GM19099 (cell line): ENCODE data around the gene CHKA.

ENCODE experiments used
- POLR2A ChIP-seq: IDR thresholded peaks from 3 replicates; pipeline ENCODE4 v1.6.1; 2011; ENCODE audit warnings: low read depth; ENCODE audit not compliant: insufficient read length; ENCODE audit errors: extremely low read depth

Gene CHKA

GRCh38 chr11:68040101-68040956, 80.9 kb downstream of the CHKA start:
- peak; percentile 66 for TF ChIP-seq POLR2A

- no peak for TF ChIP-seq POLR2A
Observed at GRCh38 chr11:68039526-68040086, 81.6 kb downstream of the CHKA start.

- peak; percentile 86 for TF ChIP-seq POLR2A
Observed at GRCh38 chr11:68038718-68039525, 82.3 kb downstream of the CHKA start, which contains the start of gene TCIRG1. Gene TCIRG1 (plus strand): TSS chr11:68039025. CDS start chr11:68041272, 2,247 bp downstream.

- no peak for TF ChIP-seq POLR2A
Observed at GRCh38 chr11:68038226-68038717, 82.9 kb downstream of the CHKA start.

DNA sequence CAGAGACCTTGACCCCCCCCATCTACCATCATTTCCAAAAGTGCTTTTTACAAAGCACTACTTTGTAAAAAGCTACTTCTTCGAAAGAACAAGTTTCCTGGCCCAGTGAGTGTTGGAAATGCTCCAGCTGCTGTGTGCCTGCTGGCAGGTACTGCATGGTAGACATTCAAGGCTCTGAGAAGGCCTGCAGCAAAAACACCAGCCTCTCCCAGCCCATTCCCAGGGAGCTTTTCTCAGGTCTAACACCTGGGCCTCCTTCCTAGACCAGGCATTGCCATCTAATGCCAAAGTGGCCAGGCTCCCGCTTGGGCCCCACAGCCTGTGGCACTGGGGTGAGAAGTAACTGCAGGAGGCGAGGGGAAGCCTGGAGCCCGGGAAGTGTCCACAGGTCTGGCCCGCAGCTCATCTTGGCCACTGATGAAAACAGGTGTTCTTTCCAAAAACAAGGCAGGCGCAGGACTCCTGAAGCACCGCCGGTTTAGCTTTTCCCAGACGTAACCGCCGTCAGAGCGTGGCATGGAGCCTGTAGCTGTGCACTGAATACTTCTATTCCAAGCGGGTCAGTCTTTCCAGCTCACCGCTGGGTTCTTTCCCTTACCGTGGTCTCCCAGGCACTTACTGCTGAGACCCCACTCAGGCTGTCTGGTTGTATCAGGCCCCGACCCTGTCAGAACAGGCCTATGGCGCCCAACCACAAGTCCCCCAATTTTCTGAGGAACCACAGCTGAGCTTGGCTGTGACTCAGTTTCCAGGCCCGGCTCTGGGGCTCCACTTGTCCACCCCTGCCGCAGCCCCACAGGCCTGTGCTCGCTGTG, 83.6 kb downstream of the CHKA start:
- TF ChIP-seq POLR2A, result no peak

GRCh38 chr11:68036717-68037239, 84.4 kb downstream of the CHKA start:
- no peak for TF ChIP-seq POLR2A

- no peak for TF ChIP-seq POLR2A
Observed at GRCh38 chr11:68036141-68036716, 85.0 kb downstream of the CHKA start.

DNA sequence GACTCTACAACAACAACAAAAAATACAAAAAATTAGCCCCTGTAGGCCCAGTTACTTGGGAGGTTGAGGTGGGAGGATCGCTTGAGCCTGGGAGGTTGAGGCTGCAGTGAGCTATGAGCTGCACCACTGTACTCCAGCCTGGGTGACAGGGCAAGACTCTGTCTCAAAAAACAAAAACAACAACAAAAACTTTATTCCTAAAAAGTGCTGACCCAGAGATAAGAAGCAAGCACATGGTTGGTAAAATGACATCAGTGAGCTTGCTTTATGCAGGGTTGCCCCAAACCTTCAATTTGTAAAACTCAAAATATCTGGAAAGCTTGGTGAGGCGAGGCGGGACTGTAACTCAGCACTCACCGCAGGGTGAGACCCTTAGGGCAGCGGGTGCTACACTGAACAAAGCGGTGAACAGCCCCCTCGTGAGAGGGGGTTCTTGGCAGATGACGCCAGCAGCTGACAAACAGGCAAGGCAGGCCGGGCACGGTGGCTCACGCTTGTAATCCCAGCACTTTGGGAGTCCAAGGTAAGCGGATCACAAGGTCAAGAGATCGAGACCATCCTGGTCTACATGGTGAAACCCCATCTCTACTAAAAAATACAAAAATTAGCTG, 85.8 kb downstream of the CHKA start:
- TF ChIP-seq POLR2A, result no peak

DNA sequence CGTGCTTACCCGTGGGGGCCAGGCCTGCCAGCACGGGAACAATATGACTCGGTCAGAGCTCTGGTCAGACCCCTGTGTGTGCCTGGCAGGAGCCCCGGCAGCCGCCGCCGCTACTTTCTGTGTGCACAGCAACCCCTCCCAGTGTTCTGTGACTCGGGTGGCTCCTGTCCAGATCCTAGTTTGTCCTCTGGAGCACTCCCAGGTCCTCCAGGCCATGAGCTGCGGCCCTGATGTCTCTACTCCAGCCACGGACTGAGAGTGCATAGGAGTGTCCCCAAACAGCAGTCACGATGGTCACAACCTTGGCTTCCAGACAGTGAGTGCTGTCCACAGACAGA, 87.5 kb downstream of the CHKA start:
- TF ChIP-seq POLR2A, result no peak

GRCh38 chr11:68032997-68033707, 88.0 kb downstream of the CHKA start:
- no peak for TF ChIP-seq POLR2A

DNA sequence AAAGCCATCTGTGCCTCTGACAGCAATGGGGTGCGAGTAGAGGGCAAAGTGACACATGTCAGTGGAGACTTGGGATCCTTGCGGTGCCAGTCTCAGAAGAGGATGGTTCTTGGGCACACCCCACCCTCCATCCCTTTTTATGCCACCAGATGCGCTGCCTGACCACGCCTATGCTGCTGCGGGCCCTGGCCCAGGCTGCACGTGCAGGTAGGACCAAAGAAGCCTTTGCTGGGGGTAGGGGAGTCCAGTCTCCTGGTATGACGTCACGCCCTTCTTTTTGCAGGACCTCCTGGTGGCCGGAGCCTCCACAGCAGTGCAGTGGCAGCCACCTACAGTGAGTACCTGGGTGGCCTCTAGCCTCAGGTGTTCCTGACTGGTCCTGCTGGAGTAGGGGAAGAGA, 89.2 kb downstream of the CHKA start:
- TF ChIP-seq POLR2A, result no peak

DNA sequence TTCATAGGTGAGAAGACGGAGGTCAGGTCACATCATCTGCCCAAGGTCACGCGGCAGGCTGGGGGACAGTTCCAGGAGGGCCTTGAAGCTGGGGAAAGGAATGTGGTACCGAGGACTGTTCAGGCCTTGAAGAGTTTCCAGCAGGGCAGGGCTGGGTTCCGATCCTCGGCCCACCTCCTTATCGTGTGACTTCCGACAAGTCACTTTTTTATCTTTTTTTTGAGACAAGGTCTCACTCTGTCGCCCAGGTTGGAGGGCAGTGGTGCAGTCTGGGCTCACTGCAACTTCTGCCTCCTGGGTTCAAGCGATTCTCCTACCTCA, 90.1 kb downstream of the CHKA start:
- no peak for TF ChIP-seq POLR2A
